ENCODE measurements around the gene SNRNP48.

The SNRNP48 gene, protein sequence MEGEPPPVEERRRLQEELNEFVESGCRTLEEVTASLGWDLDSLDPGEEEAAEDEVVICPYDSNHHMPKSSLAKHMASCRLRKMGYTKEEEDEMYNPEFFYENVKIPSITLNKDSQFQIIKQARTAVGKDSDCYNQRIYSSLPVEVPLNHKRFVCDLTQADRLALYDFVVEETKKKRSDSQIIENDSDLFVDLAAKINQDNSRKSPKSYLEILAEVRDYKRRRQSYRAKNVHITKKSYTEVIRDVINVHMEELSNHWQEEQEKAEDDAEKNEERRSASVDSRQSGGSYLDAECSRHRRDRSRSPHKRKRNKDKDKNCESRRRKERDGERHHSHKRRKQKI

DNA sequence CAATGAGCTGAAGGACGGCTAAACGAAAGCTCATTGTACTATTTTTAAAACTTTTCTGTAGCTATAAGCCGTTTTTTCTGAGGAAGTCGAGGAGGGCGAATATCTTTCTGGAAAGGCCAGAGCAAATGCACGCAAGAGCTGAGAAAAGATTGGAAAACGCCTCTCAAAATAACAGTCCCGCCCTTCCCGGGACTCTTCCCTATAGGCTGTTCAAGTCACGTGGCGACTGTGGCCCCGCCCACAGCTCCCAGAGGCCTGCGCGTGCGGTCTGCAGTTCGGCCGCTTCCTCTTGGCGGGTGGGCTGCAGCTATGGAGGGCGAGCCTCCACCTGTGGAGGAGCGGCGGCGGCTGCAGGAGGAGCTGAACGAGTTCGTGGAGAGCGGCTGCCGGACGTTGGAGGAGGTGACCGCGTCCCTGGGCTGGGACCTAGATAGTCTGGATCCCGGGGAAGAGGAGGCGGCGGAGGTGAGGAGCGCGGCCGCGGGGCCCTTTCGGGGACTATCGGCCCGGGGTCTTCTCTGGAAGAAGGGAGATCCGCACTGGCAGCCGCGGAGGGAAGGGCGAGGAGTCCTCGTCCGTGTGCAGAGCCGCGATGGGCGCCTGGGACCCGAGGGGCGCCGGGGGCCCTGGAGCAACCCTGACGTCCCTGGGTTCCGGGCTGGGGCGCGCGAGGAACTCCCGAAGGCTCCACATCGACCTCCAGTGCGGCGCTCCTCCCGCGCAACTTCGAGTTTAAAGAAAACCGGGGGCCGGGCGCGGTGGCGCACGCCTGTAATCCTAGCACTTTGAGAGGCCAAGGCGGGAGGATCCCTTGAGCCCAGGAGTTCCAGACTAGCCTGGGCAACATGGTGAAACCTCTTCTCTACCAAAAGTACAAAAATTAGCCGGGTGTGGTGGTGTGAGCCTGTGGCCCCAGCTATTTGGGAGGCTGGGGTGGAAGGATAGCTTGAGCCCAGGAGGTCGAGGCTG, at the start of gene SNRNP48:
TSS of gene SNRNP48 (plus strand) at position 250 of the 969 bp plus-strand sequence. CDS start at position 310, 60 bp downstream.
- Mint-ChIP-seq H3K9me3 (no peaks in the 10 kb centered on the region), H3K27ac (peak within 1 kb of the TSS; percentile 95), H3K27me3 (ENCODE audit: low read depth) (no peaks in the 10 kb centered on the region), H3K4me3 (peak within 1 kb of the TSS; percentile 99), H3K36me3 (ENCODE audit: low read depth) (peaks cover 16% of the 10 kb centered on the region), H3K4me1 (ENCODE audit: low read depth) (peaks cover 25% of the 10 kb centered on the region)
- DNase-seq (ENCODE audit: low spot score), result peak; percentile 90

- Mint-ChIP-seq H3K36me3 (ENCODE audit: low read depth) (no peaks in the 10 kb centered on the region), H3K27me3 (ENCODE audit: low read depth) (peaks cover 82% of the 10 kb centered on the region), H3K4me1 (ENCODE audit: low read depth) (peaks cover 7% of the 10 kb centered on the region), H3K4me3 (peak overlapping the region; percentile 73), H3K27ac (no peak overlapping the region), H3K9me3 (no peaks in the 10 kb centered on the region)
- DNase-seq (ENCODE audit: low spot score), result no peak
Measured at GRCh38 chr6:7540595-7540994, 49.4 kb upstream of the SNRNP48 start.

- no peaks in the 10 kb centered on the region for H3K36me3 Mint-ChIP-seq (ENCODE audit: low read depth)
- H3K4me3 Mint-ChIP-seq, result peak within 1 kb of the TSS; percentile 81
- peaks cover 82% of the 10 kb centered on the region for H3K27me3 Mint-ChIP-seq (ENCODE audit: low read depth)
Measured at GRCh38 chr6:7541175-7542064, 48.6 kb upstream of the SNRNP48 start, which contains the start of gene DSP. DSP (plus strand) TSS chr6:7541671; CDS start chr6:7541916, 245 bp downstream.

GRCh38 chr6:7542065-7542873, 47.7 kb upstream of the SNRNP48 start:
- Mint-ChIP-seq H3K36me3 (ENCODE audit: low read depth) (no peaks in the 10 kb centered on the region), H3K9me3 (no peaks in the 10 kb centered on the region), H3K27me3 (ENCODE audit: low read depth) (peaks cover 83% of the 10 kb centered on the region), H3K4me3 (peak overlapping the region; percentile 81), H3K4me1 (ENCODE audit: low read depth) (peaks cover 7% of the 10 kb centered on the region), H3K27ac (no peak overlapping the region)
- DNase-seq (ENCODE audit: low spot score), result no peak

More at GRCh38 chr6:7541175-7542064, 48.6 kb upstream of the SNRNP48 start, which contains the start of gene DSP:
- H3K9me3 Mint-ChIP-seq, result no peaks in the 10 kb centered on the region
- DNase-seq (ENCODE audit: low spot score), result peak; percentile 35
- peaks cover 7% of the 10 kb centered on the region for H3K4me1 Mint-ChIP-seq (ENCODE audit: low read depth)
- H3K27ac Mint-ChIP-seq, result no peak within 1 kb of the TSS

- H3K9me3 Mint-ChIP-seq, result no peaks in the 10 kb centered on the region
- peak overlapping the region; percentile 21 for H3K4me3 Mint-ChIP-seq
- no peak for DNase-seq (ENCODE audit: low spot score)
- peaks cover 7% of the 10 kb centered on the region for H3K4me1 Mint-ChIP-seq (ENCODE audit: low read depth)
- no peak overlapping the region for H3K27ac Mint-ChIP-seq
- peaks cover 79% of the 10 kb centered on the region for H3K27me3 Mint-ChIP-seq (ENCODE audit: low read depth)
- no peaks in the 10 kb centered on the region for H3K36me3 Mint-ChIP-seq (ENCODE audit: low read depth)
Measured at GRCh38 chr6:7542874-7543624, 46.9 kb upstream of the SNRNP48 start.

GRCh38 chr6:7543789-7544424, 46.1 kb upstream of the SNRNP48 start:
- DNase-seq (ENCODE audit: low spot score), result no peak
- H3K4me3 Mint-ChIP-seq, result peak overlapping the region; percentile 34
- peaks cover 7% of the 10 kb centered on the region for H3K4me1 Mint-ChIP-seq (ENCODE audit: low read depth)
- H3K9me3 Mint-ChIP-seq, result no peaks in the 10 kb centered on the region
- peaks cover 79% of the 10 kb centered on the region for H3K27me3 Mint-ChIP-seq (ENCODE audit: low read depth)
- H3K36me3 Mint-ChIP-seq (ENCODE audit: low read depth), result no peaks in the 10 kb centered on the region
- no peak overlapping the region for H3K27ac Mint-ChIP-seq

DNA sequence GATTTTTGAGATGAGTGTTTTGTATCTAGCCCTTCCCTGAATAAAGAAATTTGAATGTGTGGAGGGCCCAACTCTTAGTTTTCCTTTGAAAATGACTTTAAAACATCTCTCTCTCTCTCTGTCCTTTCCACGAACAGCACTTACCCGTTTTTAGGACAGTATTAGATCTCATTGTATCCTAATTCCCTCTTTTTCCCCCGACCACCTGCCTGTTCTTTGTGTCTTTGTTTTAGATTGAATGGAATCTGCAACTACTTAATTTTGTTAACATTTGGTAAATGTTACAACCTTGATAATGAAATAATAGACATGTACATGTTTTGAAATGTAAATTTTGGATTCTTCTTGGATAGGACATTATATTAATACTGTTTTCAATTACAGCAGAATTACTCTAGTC, 45.4 kb upstream of the SNRNP48 start:
- Mint-ChIP-seq H3K27ac (no peak overlapping the region), H3K9me3 (no peaks in the 10 kb centered on the region), H3K27me3 (ENCODE audit: low read depth) (peaks cover 75% of the 10 kb centered on the region), H3K36me3 (ENCODE audit: low read depth) (no peaks in the 10 kb centered on the region), H3K4me3 (no peak overlapping the region), H3K4me1 (ENCODE audit: low read depth) (peaks cover 7% of the 10 kb centered on the region)
- no peak for DNase-seq (ENCODE audit: low spot score)

GRCh38 chr6:7545316-7546019, 44.5 kb upstream of the SNRNP48 start:
- Mint-ChIP-seq H3K9me3 (no peaks in the 10 kb centered on the region), H3K27me3 (ENCODE audit: low read depth) (peaks cover 67% of the 10 kb centered on the region), H3K36me3 (ENCODE audit: low read depth) (no peaks in the 10 kb centered on the region), H3K27ac (no peak overlapping the region), H3K4me1 (ENCODE audit: low read depth) (peaks cover 7% of the 10 kb centered on the region), H3K4me3 (no peak overlapping the region)
- no peak for DNase-seq (ENCODE audit: low spot score)

GRCh38 chr6:7546020-7546369, 44.0 kb upstream of the SNRNP48 start:
- Mint-ChIP-seq H3K4me1 (ENCODE audit: low read depth) (peaks cover 1% of the 10 kb centered on the region), H3K27ac (no peak overlapping the region), H3K36me3 (ENCODE audit: low read depth) (no peaks in the 10 kb centered on the region), H3K27me3 (ENCODE audit: low read depth) (peaks cover 62% of the 10 kb centered on the region), H3K4me3 (no peak overlapping the region), H3K9me3 (no peaks in the 10 kb centered on the region)
- DNase-seq (ENCODE audit: low spot score), result no peak

GRCh38 chr6:7546383-7546782, 43.6 kb upstream of the SNRNP48 start:
- no peaks in the 10 kb centered on the region for H3K9me3 Mint-ChIP-seq
- H3K27ac Mint-ChIP-seq, result no peak overlapping the region
- DNase-seq (ENCODE audit: low spot score), result no peak
- H3K4me3 Mint-ChIP-seq, result no peak overlapping the region
- no peaks in the 10 kb centered on the region for H3K36me3 Mint-ChIP-seq (ENCODE audit: low read depth)
- no peaks in the 10 kb centered on the region for H3K4me1 Mint-ChIP-seq (ENCODE audit: low read depth)
- H3K27me3 Mint-ChIP-seq (ENCODE audit: low read depth), result peaks cover 60% of the 10 kb centered on the region

DNA sequence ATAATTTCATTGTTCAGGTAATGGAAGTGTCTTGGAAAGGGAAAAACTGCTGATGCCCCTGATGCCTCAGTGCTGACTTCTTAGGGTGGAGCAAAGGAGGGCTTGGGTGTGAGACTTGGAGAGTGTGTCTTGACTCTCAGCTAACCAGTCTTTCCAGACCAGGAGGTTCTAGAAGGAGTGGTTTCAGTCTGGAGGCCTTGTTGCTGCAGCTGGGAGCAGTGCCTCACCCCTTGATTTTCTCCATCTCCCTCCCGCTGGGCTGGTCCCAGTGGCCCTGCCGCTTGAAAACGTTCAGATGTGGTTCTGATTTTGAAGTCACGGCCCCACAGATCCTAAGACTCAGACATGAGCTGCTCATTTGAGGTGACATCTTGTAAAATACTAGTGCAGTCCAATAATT, 43.1 kb upstream of the SNRNP48 start:
- no peak overlapping the region for H3K4me3 Mint-ChIP-seq
- H3K4me1 Mint-ChIP-seq (ENCODE audit: low read depth), result no peaks in the 10 kb centered on the region

More for the DNA sequence above, 43.1 kb upstream of the SNRNP48 start:
- no peaks in the 10 kb centered on the region for H3K9me3 Mint-ChIP-seq
- H3K27ac Mint-ChIP-seq, result no peak overlapping the region
- DNase-seq (ENCODE audit: low spot score), result no peak
- H3K36me3 Mint-ChIP-seq (ENCODE audit: low read depth), result no peaks in the 10 kb centered on the region
- peaks cover 62% of the 10 kb centered on the region for H3K27me3 Mint-ChIP-seq (ENCODE audit: low read depth)

Measured in T-helper 2 cell treated with Interferon-gamma antibody and Interleukin-4, amounts not matched to agents 5 μg/mL and 100 μg/mL, for 36 hours (primary cell).